ENCODE measurements around the gene LATS1. TPM values are rescaled to one million over a fixed set of nuclear protein-coding genes. Genes with fewer than 3 reads are reported as not detected.

Gene LATS1
- total RNA-seq, 1 experiment from 2014 or later = 25.1 TPM

DNA sequence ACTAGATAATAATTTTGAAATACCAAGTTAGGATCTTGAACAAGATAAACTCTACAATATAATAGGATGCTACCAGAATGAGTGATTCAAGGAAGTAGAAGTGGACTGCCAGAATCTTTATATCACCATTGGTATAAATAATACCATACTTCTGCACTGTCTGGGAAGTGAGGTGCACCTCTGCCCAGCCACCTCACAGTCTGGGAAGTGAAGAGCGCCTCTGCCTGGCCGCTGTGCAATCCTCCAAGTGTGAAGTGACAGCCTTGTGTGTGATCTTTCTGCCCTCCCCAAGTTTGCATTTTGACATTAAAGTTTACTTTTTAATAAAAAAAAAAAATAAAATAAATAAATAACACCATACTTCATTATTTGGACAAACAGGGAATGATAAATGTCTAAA lies 18.8 kb downstream of the LATS1 start:
- Histone ChIP-seq H3K23ac (ENCODE audit: insufficient read length, low read depth, low read length) (no peak overlapping the region), H2BK5ac (ENCODE audit: insufficient read length, low read length) (no peak overlapping the region), H2BK20ac (ENCODE audit: low read depth, low read length, poor library complexity, severe bottlenecking) (no peak overlapping the region), H4K91ac (ENCODE audit: insufficient read length, low read depth, low read length) (no peak overlapping the region), H4K8ac (replicated peaks; ENCODE audit: insufficient read length, low read depth, low read length) (no peak overlapping the region), H3K23me2 (ENCODE audit: insufficient read length, low read depth, low read length, poor library complexity, severe bottlenecking) (no peaks in the 10 kb centered on the region), H2BK120ac (ENCODE audit: low read depth, low read length, poor library complexity, severe bottlenecking) (no peak overlapping the region), H3K27me3 (ENCODE audit: insufficient read depth, low read length) (no peaks in the 10 kb centered on the region), H3K56ac (ENCODE audit: insufficient read length, low read depth, low read length) (no peak overlapping the region), H3K79me2 (ENCODE audit: insufficient read depth, low read length) (peaks cover 11% of the 10 kb centered on the region; the same call in 1 of the 2 replicates), H4K5ac (ENCODE audit: insufficient read length, low read depth, low read length) (no peak overlapping the region), H4K20me1 (ENCODE audit: control insufficient read depth, insufficient read depth, insufficient read length) (no peaks in the 10 kb centered on the region), H3K14ac (ENCODE audit: insufficient read depth, low read length) (no peak overlapping the region), H3K9ac (ENCODE audit: extremely low read depth, insufficient read length, low read length) (no peak overlapping the region), H2AFZ (ENCODE audit: low read length) (no peak overlapping the region), H3K9me3 (ENCODE audit: control insufficient read depth, low read depth, low read length) (no peaks in the 10 kb centered on the region), H3K27ac (ENCODE audit: insufficient read length, low read depth, low read length) (no peak overlapping the region), H3K4ac (ENCODE audit: low read depth, low read length) (no peak overlapping the region), H2AK5ac (ENCODE audit: insufficient read length, low read length) (no peak overlapping the region), H3K18ac (ENCODE audit: insufficient read length, low read depth, low read length) (no peak overlapping the region), H3K4me1 (ENCODE audit: insufficient read depth, low read length) (no peaks in the 10 kb centered on the region; the same call in 1 of the 2 replicates), H3K79me1 (ENCODE audit: insufficient read depth, low read depth, low read length, poor library complexity, severe bottlenecking) (peaks cover 8% of the 10 kb centered on the region), H2BK15ac (ENCODE audit: low read depth, low read length) (no peak overlapping the region), H2BK12ac (ENCODE audit: insufficient read length, low read depth, low read length) (no peak overlapping the region), H3K4me2 (ENCODE audit: insufficient read depth, insufficient read length, low read length) (no peak overlapping the region), H3T11ph (ENCODE audit: low read length) (no peak overlapping the region)
- no peaks in the 10 kb centered on the region for H3K9me3 Mint-ChIP-seq
- no peak overlapping the region for H3K27ac Mint-ChIP-seq
- no CpG with 5 or more reads among the region's 2 CpGs for WGBS (ENCODE audit: extremely low coverage, insufficient read length, low lambda C conversion rate)
- no peak for DNase-seq
- H3K36me3 Mint-ChIP-seq (ENCODE audit: insufficient read depth in 1 of 3, low read depth in 3 of 3) = peaks cover 8 to 24% (median 17%) of the 10 kb centered on the region in 3 experiments; a peak in 6 of 7 replicates
- H3K27me3 Mint-ChIP-seq (ENCODE audit: low read depth) = no peaks in the 10 kb centered on the region
- peaks cover 15 to 17% of the 10 kb centered on the region in 2 experiments for H3K4me1 Mint-ChIP-seq
- no peak overlapping the region for H3K4me3 Mint-ChIP-seq
- TF ChIP-seq, protein P1, sequence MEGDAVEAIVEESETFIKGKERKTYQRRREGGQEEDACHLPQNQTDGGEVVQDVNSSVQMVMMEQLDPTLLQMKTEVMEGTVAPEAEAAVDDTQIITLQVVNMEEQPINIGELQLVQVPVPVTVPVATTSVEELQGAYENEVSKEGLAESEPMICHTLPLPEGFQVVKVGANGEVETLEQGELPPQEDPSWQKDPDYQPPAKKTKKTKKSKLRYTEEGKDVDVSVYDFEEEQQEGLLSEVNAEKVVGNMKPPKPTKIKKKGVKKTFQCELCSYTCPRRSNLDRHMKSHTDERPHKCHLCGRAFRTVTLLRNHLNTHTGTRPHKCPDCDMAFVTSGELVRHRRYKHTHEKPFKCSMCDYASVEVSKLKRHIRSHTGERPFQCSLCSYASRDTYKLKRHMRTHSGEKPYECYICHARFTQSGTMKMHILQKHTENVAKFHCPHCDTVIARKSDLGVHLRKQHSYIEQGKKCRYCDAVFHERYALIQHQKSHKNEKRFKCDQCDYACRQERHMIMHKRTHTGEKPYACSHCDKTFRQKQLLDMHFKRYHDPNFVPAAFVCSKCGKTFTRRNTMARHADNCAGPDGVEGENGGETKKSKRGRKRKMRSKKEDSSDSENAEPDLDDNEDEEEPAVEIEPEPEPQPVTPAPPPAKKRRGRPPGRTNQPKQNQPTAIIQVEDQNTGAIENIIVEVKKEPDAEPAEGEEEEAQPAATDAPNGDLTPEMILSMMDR (conservative IDR thresholded peaks at IDR 0.05) = peak; percentile 38; the same call in 2 of the 3 replicates
